Neutrophil (primary cell): Measurements from ENCODE around the gene TBC1D17.

Source experiments
- H3K27ac ChIP-seq: fragments of 200-600 bp; sonication (generic); 2 replicates; pipeline ENCODE4 v1.5.1; 2016; ENCODE audit warnings: mild to moderate bottlenecking, moderate library complexity
- H3K27me3 ChIP-seq: fragments of 200-600 bp; sonication (generic); 2 replicates; pipeline ENCODE4 v1.6.0; 2016; ENCODE audit warnings: mild to moderate bottlenecking
- H3K36me3 ChIP-seq: fragments of 200-600 bp; sonication (generic); 2 replicates; pipeline ENCODE4 v1.5.1; 2017
- H3K4me1 ChIP-seq, 2 experiments: fragments of 200-600 bp in 1 of 2; sonication (generic) in 1 of 2; 1 replicate in 1 of 2; 2 replicates in 1 of 2; pipeline versions ENCODE4 v1.5.1 to v1.6.1; 2013 to 2016; ENCODE audit warnings: low read depth in 1 of 2, low read length in 1 of 2, mild to moderate bottlenecking in 1 of 2, moderate library complexity in 1 of 2; ENCODE audit not compliant: control insufficient read depth in 1 of 2, insufficient read depth in 1 of 2
- H3K4me3 ChIP-seq, 2 experiments: fragments of 200-600 bp in 1 of 2; sonication (generic) in 1 of 2; 1 replicate in 1 of 2; 2 replicates in 1 of 2; pipeline ENCODE4 v1.5.1; 2013 to 2016; ENCODE audit warnings: low read depth in 1 of 2, low read length in 1 of 2, mild to moderate bottlenecking in 1 of 2, moderate library complexity in 1 of 2
- H3K9me3 ChIP-seq: fragments of 200-600 bp; sonication (generic); 2 replicates; pipeline ENCODE4 v1.5.1; 2016
- CTCF ChIP-seq: fragments of 200-600 bp; sonication (generic); IDR thresholded peaks from 2 replicates; pipeline ENCODE4 v1.5.1; 2016; ENCODE audit warnings: antibody characterized with exemption

Gene TBC1D17

GRCh38 chr19:49887665-49888509 is 10.4 kb downstream of the TBC1D17 start:
- H3K27me3 ChIP-seq, result peaks cover 41% of the 10 kb centered on the region
- no peak for TF ChIP-seq CTCF
- no peaks in the 10 kb centered on the region for H3K9me3 ChIP-seq
- H3K36me3 ChIP-seq, result peaks cover 46% of the 10 kb centered on the region
- no peak overlapping the region for H3K4me3 ChIP-seq
- no peak overlapping the region for H3K27ac ChIP-seq
- peaks cover 9 to 11% of the 10 kb centered on the region in 2 experiments for H3K4me1 ChIP-seq

- Histone ChIP-seq H3K36me3 (peaks cover 40% of the 10 kb centered on the region), H3K9me3 (no peaks in the 10 kb centered on the region), H3K27me3 (peaks cover 47% of the 10 kb centered on the region), H3K4me1 (peaks cover 9 to 11% of the 10 kb centered on the region in 2 experiments), H3K27ac (no peak overlapping the region), H3K4me3 (no peak overlapping the region)
- no peak for TF ChIP-seq CTCF
Measured at GRCh38 chr19:49888510-49888824, 11.0 kb downstream of the TBC1D17 start.

GRCh38 chr19:49889038-49889686 is 11.7 kb downstream of the TBC1D17 start:
- Histone ChIP-seq H3K27ac (no peak overlapping the region), H3K4me3 (no peak overlapping the region), H3K36me3 (peaks cover 33% of the 10 kb centered on the region), H3K27me3 (peaks cover 47% of the 10 kb centered on the region), H3K9me3 (no peaks in the 10 kb centered on the region), H3K4me1 (peaks cover 9 to 11% of the 10 kb centered on the region in 2 experiments)
- no peak for TF ChIP-seq CTCF

DNA sequence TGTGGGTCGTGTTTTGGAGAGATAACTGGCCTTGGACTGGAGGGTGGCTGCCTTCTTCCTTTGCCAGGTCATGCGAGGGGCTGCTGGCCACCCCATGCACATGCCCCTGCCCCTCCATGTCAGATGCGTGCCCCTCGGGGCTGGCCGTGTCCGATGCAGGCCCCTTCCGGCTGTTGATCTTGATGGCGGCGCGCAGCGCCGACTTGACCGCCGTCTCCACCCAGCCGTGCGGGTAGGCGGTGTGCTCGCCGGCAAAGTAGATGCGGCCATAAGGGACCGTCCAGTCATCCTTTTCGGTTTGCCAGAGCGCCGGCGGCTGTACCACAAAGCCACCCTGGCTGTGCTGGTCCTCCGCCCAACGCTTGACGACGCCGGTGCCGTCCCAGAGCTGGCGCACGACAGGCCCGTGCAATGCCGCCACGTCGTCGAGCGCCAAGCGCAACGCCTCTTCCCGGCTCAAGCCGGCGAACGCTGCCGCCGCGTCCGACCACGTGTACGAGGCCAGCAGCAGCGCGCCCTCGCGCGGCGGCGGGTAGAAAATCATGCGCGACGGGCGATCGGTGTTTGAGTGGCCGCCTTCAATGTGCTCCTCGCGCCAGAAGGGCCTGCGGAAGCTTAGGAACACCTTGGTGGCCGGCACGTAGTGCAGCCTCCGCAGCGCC is 12.3 kb downstream of the TBC1D17 start:
- Histone ChIP-seq H3K9me3 (no peaks in the 10 kb centered on the region), H3K4me1 (peaks cover 9 to 11% of the 10 kb centered on the region in 2 experiments), H3K4me3 (peak overlapping the region; percentile 60 to 65), H3K27me3 (peaks cover 47% of the 10 kb centered on the region), H3K27ac (peak overlapping the region; percentile 32), H3K36me3 (peaks cover 26% of the 10 kb centered on the region)
- peak; percentile 84 for TF ChIP-seq CTCF

GRCh38 chr19:49890349-49891311 is 13.1 kb downstream of the TBC1D17 start:
- Histone ChIP-seq H3K36me3 (peaks cover 23% of the 10 kb centered on the region), H3K4me3 (peak overlapping the region; percentile 60 to 65), H3K4me1 (peaks cover 9 to 11% of the 10 kb centered on the region in 2 experiments), H3K27me3 (peaks cover 47% of the 10 kb centered on the region), H3K27ac (peak overlapping the region; percentile 32), H3K9me3 (no peaks in the 10 kb centered on the region)
- TF ChIP-seq CTCF, result no peak
